Effector memory CD8-positive, alpha-beta T cell (primary cell): ENCODE data around the gene PRND.
A peak's percentile ranks its signal among the peaks of the same experiment; 100 is the strongest.
"Not testable (repeated sequence)": the region's sequence is repeated elsewhere in the genome, so short reads cannot be mapped to it uniquely, and the experiment has no call there.

Experiments
- ATAC-seq: fragments of 150-1000 bp; cut with Tn5 transposase; replicated peaks from 2 replicates; pipeline ENCODE4 v1.10.0; 2021; ENCODE audit warnings: mild to moderate bottlenecking, moderate library complexity
- DNase-seq, 3 experiments: peaks; one replicate each; pipeline ENCODE4 v3.0.0; 2021
- H3K27ac Mint-ChIP-seq, 2 donors: one replicate each; pipeline ENCODE4 v1.8.0; 2022; ENCODE audit warnings: mild to moderate bottlenecking in 2 of 2, mixed read lengths in 2 of 2, moderate library complexity in 2 of 2
- H3K27me3 Mint-ChIP-seq, 2 donors: one replicate each; pipeline ENCODE4 v1.8.0; 2022; ENCODE audit warnings: mixed read lengths in 2 of 2
- H3K36me3 Mint-ChIP-seq: one replicate; pipeline ENCODE4 v1.8.0; 2022; ENCODE audit warnings: mild to moderate bottlenecking, moderate library complexity, mixed read lengths; ENCODE audit not compliant: insufficient read depth
- H3K4me1 Mint-ChIP-seq, 2 donors: one replicate each; pipeline ENCODE4 v1.8.0; 2022; ENCODE audit warnings: low read depth in 2 of 2, mixed read lengths in 2 of 2
- H3K4me3 Mint-ChIP-seq, 2 donors: one replicate each; pipeline ENCODE4 v1.8.0; 2022; ENCODE audit warnings: mild to moderate bottlenecking in 2 of 2, mixed read lengths in 2 of 2, moderate library complexity in 2 of 2
- H3K9me3 Mint-ChIP-seq, 2 donors: one replicate each; pipeline ENCODE4 v1.8.0; 2022; ENCODE audit warnings: mixed read lengths in 2 of 2

Gene PRND

DNA sequence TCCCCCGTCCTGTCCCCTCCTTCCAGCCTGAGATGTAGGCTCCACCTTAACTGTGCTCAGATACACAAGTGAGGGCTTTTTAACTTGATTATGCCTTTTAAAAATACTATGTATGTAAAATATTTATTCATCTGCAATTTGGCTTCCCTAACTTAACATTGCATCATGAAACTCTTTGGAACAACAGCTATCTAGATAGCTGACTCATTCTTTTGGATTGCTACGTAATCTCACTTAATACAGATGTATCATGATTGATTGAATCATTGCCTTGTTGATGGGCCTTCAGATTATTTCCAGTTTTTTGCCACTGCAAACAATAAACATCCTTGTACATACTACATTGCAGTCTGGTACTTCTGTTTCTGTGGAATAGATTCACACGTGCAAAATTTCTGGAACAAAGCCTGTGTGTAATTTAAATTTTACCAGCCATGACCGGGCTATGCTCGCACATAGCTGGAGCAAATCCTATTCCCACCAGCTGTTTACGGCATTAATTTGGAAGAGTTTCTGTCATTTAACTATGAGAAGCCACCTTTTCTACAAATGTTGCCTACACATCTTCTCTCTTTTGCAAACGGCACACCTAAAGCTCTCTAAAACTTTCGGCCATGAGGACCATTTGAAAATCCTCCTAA lies 6.5 kb downstream of the PRND start:
- Mint-ChIP-seq H3K9me3 (no peaks in the 10 kb centered on the region), H3K36me3 (peaks cover 3% of the 10 kb centered on the region), H3K4me3 (no peak overlapping the region), H3K4me1 (peaks cover 8% of the 10 kb centered on the region in 2 donors), H3K27ac (no peak overlapping the region), H3K27me3 (peaks cover 8 to 16% of the 10 kb centered on the region in 2 donors)
- DNase-seq (no peak), ATAC-seq (no peak)

DNA sequence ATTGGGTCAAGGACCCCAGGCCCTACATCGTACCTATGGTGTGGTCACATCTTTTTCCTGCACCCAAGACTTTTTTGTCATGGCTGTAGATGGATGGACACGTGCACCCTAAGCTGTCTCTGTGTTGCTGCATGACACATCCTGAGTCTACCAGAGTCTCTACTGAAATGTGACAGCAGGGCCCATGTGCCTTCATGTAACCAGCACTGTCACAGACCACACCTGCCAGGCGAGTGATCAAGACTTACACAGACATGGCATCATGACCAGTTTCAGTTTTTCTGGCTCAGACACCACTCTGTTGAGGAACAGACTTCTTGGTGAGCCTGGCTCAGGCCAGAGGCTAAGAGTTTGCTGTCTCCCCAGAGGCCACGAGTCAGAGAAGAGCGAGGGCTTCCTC lies 7.6 kb downstream of the PRND start:
- no peak overlapping the region for H3K27ac Mint-ChIP-seq

DNA sequence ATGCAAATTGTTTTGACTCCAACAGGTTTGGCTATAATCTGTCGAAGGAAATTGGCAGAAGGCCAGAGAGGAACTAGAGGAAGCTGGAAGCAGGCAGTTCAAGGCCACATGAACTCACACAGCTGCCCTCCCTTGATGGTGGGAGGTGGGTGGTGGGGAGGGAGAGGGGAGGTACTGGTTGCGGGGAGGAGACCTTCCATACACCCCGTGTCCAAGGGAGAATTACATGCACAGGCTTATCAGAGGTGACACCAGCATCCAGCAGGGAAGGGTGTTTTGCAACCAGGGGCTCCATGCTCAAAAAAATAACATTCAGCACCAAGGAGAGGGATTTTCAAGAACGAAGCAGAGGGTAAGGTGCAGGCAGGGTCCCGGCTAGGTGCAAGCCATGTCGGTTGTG lies 9.1 kb downstream of the PRND start:
- Mint-ChIP-seq H3K9me3 (no peaks in the 10 kb centered on the region), H3K4me1 (peaks cover 8% of the 10 kb centered on the region in 2 donors), H3K4me3 (no peak overlapping the region), H3K27ac (no peak overlapping the region), H3K27me3 (peaks cover 13 to 34% of the 10 kb centered on the region in 2 donors), H3K36me3 (peaks cover 3% of the 10 kb centered on the region)
- no peak for DNase-seq
- ATAC-seq: no peak

More for the DNA sequence above, 7.6 kb downstream of the PRND start:
- no peak for ATAC-seq
- H3K4me1 Mint-ChIP-seq: peaks cover 8% of the 10 kb centered on the region in 2 donors
- H3K4me3 Mint-ChIP-seq: no peak overlapping the region
- peaks cover 8 to 23% of the 10 kb centered on the region in 2 donors for H3K27me3 Mint-ChIP-seq
- DNase-seq: no peak
- peaks cover 3% of the 10 kb centered on the region for H3K36me3 Mint-ChIP-seq
- H3K9me3 Mint-ChIP-seq: no peaks in the 10 kb centered on the region

DNA sequence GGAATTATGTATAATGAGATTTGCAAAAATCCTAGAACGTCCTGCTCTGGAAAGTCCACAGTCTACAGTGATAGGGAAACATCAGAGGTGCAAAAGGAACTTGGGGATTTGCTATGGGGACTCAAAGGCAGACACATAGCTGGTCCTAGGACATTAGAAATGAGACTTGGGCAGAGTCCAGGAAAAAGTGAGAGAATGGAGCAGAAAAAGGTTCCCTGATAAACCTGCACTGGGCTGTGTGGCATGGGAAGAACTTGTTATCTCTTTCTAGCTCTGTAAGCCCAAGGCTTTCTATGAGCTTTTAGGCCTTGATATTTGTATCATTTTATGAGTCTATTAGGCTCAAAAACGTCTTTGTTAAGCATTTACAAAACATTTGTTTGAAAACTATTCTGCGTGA lies 15.2 kb downstream of the PRND start:
- no peak for ATAC-seq
- Mint-ChIP-seq H3K9me3 (no peaks in the 10 kb centered on the region), H3K27me3 (peaks cover 34 to 65% of the 10 kb centered on the region in 2 donors), H3K36me3 (no peaks in the 10 kb centered on the region), H3K27ac (no peak overlapping the region), H3K4me3 (no peak overlapping the region), H3K4me1 (peaks cover 4% of the 10 kb centered on the region in 2 donors)
- no peak for DNase-seq

- Mint-ChIP-seq H3K4me1 (peaks cover 4% of the 10 kb centered on the region in 2 donors), H3K9me3 (no peaks in the 10 kb centered on the region), H3K27me3 (peaks cover 26 to 59% of the 10 kb centered on the region in 2 donors), H3K27ac (no peak overlapping the region), H3K36me3 (no peaks in the 10 kb centered on the region), H3K4me3 (no peak overlapping the region)
- DNase-seq: no peak
- no peak for ATAC-seq
Observed at GRCh38 chr20:4737857-4738627, 16.3 kb downstream of the PRND start.

DNA sequence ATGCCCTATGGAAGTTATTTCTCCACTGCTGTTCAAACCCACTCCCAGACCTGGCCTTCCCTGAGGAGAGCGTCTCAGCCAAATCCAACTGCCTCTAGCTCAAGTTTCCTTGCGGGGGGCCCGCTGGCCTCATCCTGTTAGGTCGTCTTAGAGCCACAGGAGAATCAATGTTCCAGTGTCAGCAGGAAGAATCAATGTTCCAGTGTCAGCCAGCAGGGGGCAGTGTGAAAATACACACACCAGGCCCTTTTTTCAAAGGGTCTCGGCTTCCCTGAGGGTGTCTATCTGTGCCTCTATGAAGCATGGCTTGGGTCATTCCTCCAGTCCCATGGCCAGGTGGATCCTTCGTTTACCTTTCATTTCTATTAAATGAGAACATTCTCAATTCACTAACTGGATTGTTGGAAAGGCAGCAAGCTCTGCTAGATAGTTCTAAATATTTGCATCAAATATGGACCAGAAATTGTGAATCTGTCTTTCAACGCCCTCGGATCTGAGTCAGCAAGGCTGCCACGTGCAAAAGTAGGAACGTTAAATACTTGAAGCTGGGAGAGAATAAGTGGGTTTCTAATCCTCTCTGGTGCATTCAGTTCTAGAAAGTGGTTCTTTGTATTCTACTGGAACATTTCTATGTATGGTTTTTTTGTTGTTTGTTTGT lies 19.2 kb downstream of the PRND start:
- no peaks in the 10 kb centered on the region for H3K36me3 Mint-ChIP-seq
- H3K4me1 Mint-ChIP-seq: peaks cover 4% of the 10 kb centered on the region in 2 donors
- peak overlapping the region in 1 of 2 donors; percentile 76 for H3K27ac Mint-ChIP-seq
- ATAC-seq (peak; percentile 60), DNase-seq (peak; percentile 58 to 69 (median 63))
- H3K27me3 Mint-ChIP-seq: peaks cover 20 to 45% of the 10 kb centered on the region in 2 donors
- H3K4me3 Mint-ChIP-seq: no peak overlapping the region
- H3K9me3 Mint-ChIP-seq: no peaks in the 10 kb centered on the region

DNA sequence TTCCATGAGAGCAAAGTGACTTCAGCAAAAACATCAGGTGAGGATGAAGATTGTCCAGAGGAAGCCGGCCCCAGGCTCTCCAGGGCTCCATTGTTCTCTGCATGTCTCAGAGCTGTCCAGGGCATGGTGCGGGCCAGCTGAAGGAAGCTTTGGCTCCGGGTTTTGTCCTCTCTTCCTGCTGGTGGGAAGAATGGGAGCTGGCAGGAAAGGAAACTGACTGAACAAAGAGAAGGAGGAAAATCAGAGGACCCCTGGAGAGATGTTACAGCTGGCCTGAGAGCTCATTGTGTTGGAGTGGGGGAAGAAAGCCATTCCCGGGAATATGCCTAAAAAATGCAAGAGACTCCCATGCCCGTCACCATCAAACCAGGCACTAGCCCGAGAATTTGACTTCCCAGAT lies 27.1 kb downstream of the PRND start:
- Mint-ChIP-seq H3K4me1 (no peaks in the 10 kb centered on the region), H3K27me3 (peaks cover 5 to 15% of the 10 kb centered on the region in 2 donors), H3K4me3 (no peak overlapping the region), H3K27ac (no peak overlapping the region), H3K36me3 (no peaks in the 10 kb centered on the region), H3K9me3 (no peaks in the 10 kb centered on the region)
- DNase-seq: no peak
- ATAC-seq: no peak

DNA sequence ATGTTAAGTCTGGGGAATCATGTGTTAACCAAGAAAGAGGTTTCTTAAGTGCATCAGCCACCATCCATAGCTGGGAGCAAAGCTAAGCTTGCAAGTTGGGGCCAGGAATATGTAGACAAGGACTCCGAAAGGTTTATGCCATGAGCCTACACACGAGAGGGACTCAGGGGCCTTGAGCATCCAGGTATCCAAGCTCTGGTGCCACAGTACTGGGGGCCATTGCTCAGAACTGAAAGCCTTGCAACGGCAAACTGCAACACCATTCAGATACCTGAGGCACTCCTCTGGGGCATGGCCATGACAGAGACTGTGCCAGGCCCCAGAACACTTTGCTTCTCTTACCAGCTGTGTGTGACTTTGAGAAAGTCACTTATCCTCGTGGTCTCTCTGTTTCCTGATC lies 27.6 kb downstream of the PRND start:
- Mint-ChIP-seq H3K27me3 (peaks cover 5 to 15% of the 10 kb centered on the region in 2 donors), H3K36me3 (no peaks in the 10 kb centered on the region), H3K9me3 (no peaks in the 10 kb centered on the region), H3K27ac (no peak overlapping the region), H3K4me3 (no peak overlapping the region), H3K4me1 (no peaks in the 10 kb centered on the region)
- DNase-seq (no peak), ATAC-seq (no peak)

GRCh38 chr20:4750381-4750780 lies 28.7 kb downstream of the PRND start:
- ATAC-seq (no peak), DNase-seq (no peak)
- no peaks in the 10 kb centered on the region for H3K9me3 Mint-ChIP-seq
- H3K27ac Mint-ChIP-seq: no peak overlapping the region
- no peak overlapping the region for H3K4me3 Mint-ChIP-seq
- H3K36me3 Mint-ChIP-seq: no peaks in the 10 kb centered on the region
- no peaks in the 10 kb centered on the region for H3K4me1 Mint-ChIP-seq
- peaks cover 5 to 12% of the 10 kb centered on the region in 2 donors for H3K27me3 Mint-ChIP-seq

DNA sequence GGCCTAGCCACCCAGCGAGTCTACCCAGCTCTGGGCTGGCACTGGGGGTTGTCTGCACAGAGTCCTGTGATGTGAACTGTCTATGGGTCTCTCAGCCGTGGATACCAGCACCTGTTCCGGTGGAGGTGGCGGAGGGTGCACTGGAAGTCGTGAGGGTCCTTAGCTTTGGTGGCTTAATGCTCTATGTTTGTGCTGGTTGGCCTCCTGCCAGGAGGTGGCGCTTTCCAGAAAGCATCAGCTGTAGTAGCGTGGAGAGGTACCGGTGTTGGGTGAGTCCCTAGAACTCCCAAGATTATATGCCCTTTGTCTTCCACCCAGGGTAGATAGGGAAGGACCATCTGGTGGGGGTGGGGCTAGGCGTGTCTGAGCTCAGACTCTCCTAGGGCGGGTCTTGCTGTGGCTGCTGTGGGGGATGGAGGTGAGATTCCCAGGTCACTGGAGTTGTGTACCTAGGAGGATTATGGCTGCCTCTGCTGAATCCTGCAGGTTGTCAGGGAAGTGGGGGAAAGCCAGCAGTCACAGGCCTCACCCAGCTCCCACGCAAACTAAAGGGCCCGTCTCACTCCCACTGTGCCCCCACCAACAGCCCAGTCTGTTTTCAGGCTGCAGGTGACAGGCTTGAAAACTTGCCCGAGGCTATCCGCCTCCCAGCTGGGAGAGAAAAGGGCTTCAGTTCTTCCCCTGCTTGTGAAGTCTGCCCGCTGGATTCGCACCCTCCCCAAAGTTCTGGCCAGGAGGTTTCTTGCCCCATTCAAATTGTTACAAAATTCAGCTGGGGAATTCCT lies 37.6 kb downstream of the PRND start:
- not testable (repeated sequence) for H3K36me3 Mint-ChIP-seq, H3K4me3 Mint-ChIP-seq

GRCh38 chr20:4763261-4763660 lies 41.6 kb downstream of the PRND start:
- no peak for ATAC-seq
- no peak for DNase-seq
- Mint-ChIP-seq H3K4me3 (no peak overlapping the region), H3K4me1 (peaks cover 8 to 11% of the 10 kb centered on the region in 2 donors), H3K36me3 (no peaks in the 10 kb centered on the region), H3K27me3 (peaks cover 0 to 9% of the 10 kb centered on the region in 2 donors), H3K9me3 (no peaks in the 10 kb centered on the region), H3K27ac (no peak overlapping the region)

More for the DNA sequence above, 37.6 kb downstream of the PRND start:
- H3K27me3 Mint-ChIP-seq, ATAC-seq, H3K27ac Mint-ChIP-seq, H3K9me3 Mint-ChIP-seq, H3K4me1 Mint-ChIP-seq: not testable (repeated sequence)
- DNase-seq: peak; percentile 30 to 46 (median 36)

- no peaks in the 10 kb centered on the region for H3K9me3 Mint-ChIP-seq
- H3K27ac Mint-ChIP-seq: no peak overlapping the region
Observed at GRCh38 chr20:4763723-4764510, 42.2 kb downstream of the PRND start.

More at GRCh38 chr20:4763723-4764510, 42.2 kb downstream of the PRND start:
- DNase-seq: no peak
- H3K27me3 Mint-ChIP-seq: peaks cover 0 to 3% of the 10 kb centered on the region in 2 donors
- H3K36me3 Mint-ChIP-seq: no peaks in the 10 kb centered on the region
- no peak overlapping the region for H3K4me3 Mint-ChIP-seq
- peaks cover 8 to 11% of the 10 kb centered on the region in 2 donors for H3K4me1 Mint-ChIP-seq
- no peak for ATAC-seq
